ENCODE data around the gene RNF212. TPM values are rescaled to one million over a fixed set of nuclear protein-coding genes. Genes with fewer than 3 reads are reported as not detected.

The RNF212 gene
- total RNA-seq, 6 donors from 2014 or later = 2.7 to 14.7 (median 5.3) TPM

DNA sequence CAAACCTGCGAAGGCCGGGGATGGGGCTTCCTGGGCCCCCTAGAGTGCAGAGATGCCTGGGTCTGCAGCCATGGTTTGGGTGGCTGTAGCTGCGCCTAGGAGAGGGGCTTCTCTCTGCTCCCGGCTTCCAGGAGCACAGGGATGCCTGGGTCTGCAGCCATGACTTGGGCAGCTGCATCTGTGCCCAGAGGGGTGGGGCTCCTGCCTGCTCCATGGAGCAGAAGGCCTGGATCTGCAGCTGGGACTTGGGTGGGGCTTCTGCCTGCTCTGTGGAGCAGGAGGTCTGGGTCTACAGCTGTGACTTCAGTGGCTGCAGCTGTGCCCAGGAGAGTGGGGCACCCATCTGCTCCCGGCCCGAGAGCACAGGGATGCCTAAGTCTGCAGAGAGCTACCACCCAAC is 38.2 kb upstream of the RNF212 start:
- peaks cover 7 to 17% (median 9%) of the 10 kb centered on the region in 4 donors for H3K4me1 ChIP-seq
- WGBS, 2 donors = 86 to 100% methylated on average over 2 to 4 of the region's 6 CpGs
- peak in 1 of 2 donors; percentile 44 for DNase-seq
- no peaks in the 10 kb centered on the region for H3K9me3 ChIP-seq
- H3K27ac ChIP-seq = no peak overlapping the region
- no peak for TF ChIP-seq POLR2A (IDR thresholded peaks at IDR 0.05)
- ATAC-seq (ENCODE audit: low FRiP score in 2 of 2) = no peak
- H3K36me3 ChIP-seq = no peaks in the 10 kb centered on the region
- H3K4me3 ChIP-seq = no peak overlapping the region
- no peaks in the 10 kb centered on the region for H3K27me3 ChIP-seq

GRCh38 chr4:1150875-1151274 is 37.5 kb upstream of the RNF212 start:
- no peak for TF ChIP-seq POLR2A (IDR thresholded peaks at IDR 0.05)
- TF ChIP-seq POLR2AphosphoS5 (IDR thresholded peaks at IDR 0.05) = no peak
- TF ChIP-seq, protein P1, sequence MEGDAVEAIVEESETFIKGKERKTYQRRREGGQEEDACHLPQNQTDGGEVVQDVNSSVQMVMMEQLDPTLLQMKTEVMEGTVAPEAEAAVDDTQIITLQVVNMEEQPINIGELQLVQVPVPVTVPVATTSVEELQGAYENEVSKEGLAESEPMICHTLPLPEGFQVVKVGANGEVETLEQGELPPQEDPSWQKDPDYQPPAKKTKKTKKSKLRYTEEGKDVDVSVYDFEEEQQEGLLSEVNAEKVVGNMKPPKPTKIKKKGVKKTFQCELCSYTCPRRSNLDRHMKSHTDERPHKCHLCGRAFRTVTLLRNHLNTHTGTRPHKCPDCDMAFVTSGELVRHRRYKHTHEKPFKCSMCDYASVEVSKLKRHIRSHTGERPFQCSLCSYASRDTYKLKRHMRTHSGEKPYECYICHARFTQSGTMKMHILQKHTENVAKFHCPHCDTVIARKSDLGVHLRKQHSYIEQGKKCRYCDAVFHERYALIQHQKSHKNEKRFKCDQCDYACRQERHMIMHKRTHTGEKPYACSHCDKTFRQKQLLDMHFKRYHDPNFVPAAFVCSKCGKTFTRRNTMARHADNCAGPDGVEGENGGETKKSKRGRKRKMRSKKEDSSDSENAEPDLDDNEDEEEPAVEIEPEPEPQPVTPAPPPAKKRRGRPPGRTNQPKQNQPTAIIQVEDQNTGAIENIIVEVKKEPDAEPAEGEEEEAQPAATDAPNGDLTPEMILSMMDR (IDR thresholded peaks at IDR 0.05) = no peak
- Histone ChIP-seq H3K27me3 (no peaks in the 10 kb centered on the region), H3K27ac (no peak overlapping the region), H3K4me1 (peaks cover 7 to 17% (median 9%) of the 10 kb centered on the region in 4 donors), H3K4me3 (no peak overlapping the region), H3K36me3 (no peaks in the 10 kb centered on the region), H3K9me3 (no peaks in the 10 kb centered on the region)
- 20 to 86% methylated on average over 1 to 3 of the region's 3 CpGs for WGBS, 2 donors
- DNase-seq (no peak), ATAC-seq (ENCODE audit: low FRiP score in 2 of 2) (no peak)

DNA sequence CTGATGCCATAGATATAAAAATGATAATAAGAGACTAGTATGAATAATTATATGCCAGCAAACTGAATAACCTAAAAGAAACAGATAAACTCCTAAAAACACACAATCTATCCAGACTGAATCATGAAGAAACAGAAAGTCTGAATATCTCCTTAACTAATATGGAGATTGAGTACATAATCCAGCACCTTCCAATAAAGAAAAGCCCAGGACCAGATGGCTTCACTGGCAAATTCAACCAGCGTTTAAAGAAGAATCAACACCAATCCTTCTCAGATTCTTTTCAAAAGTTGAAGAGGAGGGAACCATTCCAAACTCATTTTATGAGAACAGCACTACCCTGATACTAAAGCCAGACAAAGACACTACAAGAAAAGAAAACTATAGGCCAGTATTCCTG is 26.5 kb upstream of the RNF212 start:
- 76 to 81% methylated on average over 1 of the region's 1 CpG for WGBS, 2 donors
- H3K4me3 ChIP-seq = no peak overlapping the region
- H3K36me3 ChIP-seq = no peaks in the 10 kb centered on the region
- H3K9me3 ChIP-seq = no peaks in the 10 kb centered on the region
- no peak for ATAC-seq (ENCODE audit: low FRiP score in 2 of 2)
- no peak for TF ChIP-seq POLR2A (IDR thresholded peaks at IDR 0.05)
- TF ChIP-seq EP300 (IDR thresholded peaks at IDR 0.05) = no peak
- TF ChIP-seq POLR2AphosphoS5 (IDR thresholded peaks at IDR 0.05) = no peak
- TF ChIP-seq, protein P1 (IDR thresholded peaks at IDR 0.05) = no peak
- no peak overlapping the region for H3K27ac ChIP-seq
- DNase-seq = no peak
- no peaks in the 10 kb centered on the region for H3K27me3 ChIP-seq
- H3K4me1 ChIP-seq = peaks cover 0 to 10% (median 0%) of the 10 kb centered on the region in 4 donors

GRCh38 chr4:1137850-1138249 is 24.5 kb upstream of the RNF212 start:
- no peak for TF ChIP-seq POLR2AphosphoS5 (IDR thresholded peaks at IDR 0.05)
- no peak for TF ChIP-seq POLR2A (IDR thresholded peaks at IDR 0.05)
- no peak for TF ChIP-seq EP300 (IDR thresholded peaks at IDR 0.05)
- TF ChIP-seq, protein P1 (IDR thresholded peaks at IDR 0.05) = no peak
- Histone ChIP-seq H3K4me1 (peaks cover 0 to 10% (median 0%) of the 10 kb centered on the region in 4 donors), H3K9me3 (no peaks in the 10 kb centered on the region), H3K36me3 (no peaks in the 10 kb centered on the region), H3K27ac (peak overlapping the region in 1 of 4 donors; percentile 50), H3K27me3 (no peaks in the 10 kb centered on the region), H3K4me3 (peak overlapping the region in 3 of 4 donors; percentile 1 to 29 (median 4))
- DNase-seq = no peak
- 68 to 73% methylated on average over 2 of the region's 2 CpGs for WGBS, 2 donors
- peak in 1 of 2 donors; percentile 63 for ATAC-seq (ENCODE audit: low FRiP score in 2 of 2)

DNA sequence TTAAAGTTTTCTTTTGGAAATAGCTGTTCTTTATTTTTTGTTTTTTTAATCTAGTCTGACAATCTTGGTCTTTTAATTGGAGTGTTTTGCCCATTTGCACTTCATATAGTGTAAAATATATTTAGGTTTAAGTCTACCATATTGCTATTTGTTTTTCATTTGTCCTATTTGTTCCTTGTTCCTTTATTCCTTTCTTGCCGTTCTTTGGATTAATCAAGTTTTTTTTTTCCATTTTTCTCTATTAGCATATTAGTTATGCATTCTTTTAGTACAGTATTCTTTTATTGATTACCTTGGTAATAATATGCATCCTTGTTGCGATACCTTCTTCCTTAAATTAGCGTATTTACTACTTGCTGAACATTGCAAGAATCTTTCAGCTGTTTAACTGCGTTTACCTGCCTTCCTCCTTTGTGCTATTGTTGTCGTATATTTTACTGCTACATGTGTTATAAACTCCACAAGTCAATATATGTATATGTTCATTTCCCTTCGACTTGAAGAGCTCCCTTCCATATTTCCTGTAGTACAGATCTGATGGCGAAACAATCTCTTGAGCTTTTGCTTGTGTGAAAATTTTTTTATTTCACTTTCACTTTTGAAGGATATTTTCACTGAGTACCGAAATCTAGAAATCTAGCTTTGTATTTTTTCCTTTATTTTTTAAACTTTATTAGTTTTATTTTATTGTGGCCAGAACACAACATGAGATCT is 23.9 kb upstream of the RNF212 start:
- DNase-seq = no peak
- TF ChIP-seq, protein P1 (IDR thresholded peaks at IDR 0.05) = no peak
- TF ChIP-seq POLR2A (IDR thresholded peaks at IDR 0.05) (no peak), EP300 (IDR thresholded peaks at IDR 0.05) (no peak), POLR2AphosphoS5 (IDR thresholded peaks at IDR 0.05) (no peak)
- Histone ChIP-seq H3K27ac (peak overlapping the region in 2 of 4 donors; percentile 8 to 50), H3K27me3 (no peaks in the 10 kb centered on the region), H3K4me3 (peak overlapping the region in 3 of 4 donors; percentile 1 to 29 (median 4)), H3K4me1 (peaks cover 0 to 10% (median 0%) of the 10 kb centered on the region in 4 donors), H3K9me3 (no peaks in the 10 kb centered on the region), H3K36me3 (no peaks in the 10 kb centered on the region)
- 44 to 54% methylated on average over 8 of the region's 8 CpGs for WGBS, 2 donors
- peak in 1 of 2 donors; percentile 44 for ATAC-seq (ENCODE audit: low FRiP score in 2 of 2)

All from upper lobe of left lung (tissue), 6 donors.